GM18526 (cell line): ENCODE measurements around the gene ODAD4.

Experiments used
- POLR2A ChIP-seq: IDR thresholded peaks from 3 replicates; pipeline ENCODE4 v1.6.1; 2011; ENCODE audit not compliant: insufficient read length; ENCODE audit errors: extremely low read depth

Gene ODAD4

DNA sequence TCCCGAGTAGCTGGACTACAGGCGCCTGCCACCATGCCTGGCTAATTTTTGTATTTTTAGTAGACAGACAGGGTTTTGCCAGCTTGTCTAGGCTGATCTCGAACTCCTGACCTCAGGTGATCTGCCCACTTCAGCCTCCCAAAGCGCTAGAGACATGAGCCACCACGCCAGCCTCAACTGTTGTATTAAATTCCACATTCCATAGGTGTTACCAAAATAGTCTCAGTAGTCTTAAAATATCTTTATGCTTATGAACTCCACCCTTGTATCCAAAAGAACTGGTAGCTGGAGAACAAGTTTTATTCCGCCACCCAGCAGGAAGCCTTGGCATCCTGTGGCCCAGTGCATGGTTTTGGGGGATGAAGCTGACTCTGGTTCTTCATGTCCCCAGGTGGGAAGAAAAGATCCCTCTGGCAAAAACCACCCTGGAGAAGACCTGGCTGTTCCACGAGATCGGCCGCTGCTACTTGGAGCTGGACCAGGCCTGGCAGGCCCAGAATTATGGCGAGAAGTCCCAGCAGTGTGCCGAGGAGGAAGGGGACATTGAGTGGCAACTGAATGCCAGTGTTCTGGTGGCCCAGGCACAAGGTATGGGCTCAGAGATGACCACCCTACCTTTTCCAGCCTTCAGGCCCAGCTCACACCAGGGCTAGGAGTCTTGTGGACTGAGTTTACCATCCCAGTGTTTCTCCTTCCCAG, 18.5 kb downstream of the ODAD4 start:
- no peak for TF ChIP-seq POLR2A

DNA sequence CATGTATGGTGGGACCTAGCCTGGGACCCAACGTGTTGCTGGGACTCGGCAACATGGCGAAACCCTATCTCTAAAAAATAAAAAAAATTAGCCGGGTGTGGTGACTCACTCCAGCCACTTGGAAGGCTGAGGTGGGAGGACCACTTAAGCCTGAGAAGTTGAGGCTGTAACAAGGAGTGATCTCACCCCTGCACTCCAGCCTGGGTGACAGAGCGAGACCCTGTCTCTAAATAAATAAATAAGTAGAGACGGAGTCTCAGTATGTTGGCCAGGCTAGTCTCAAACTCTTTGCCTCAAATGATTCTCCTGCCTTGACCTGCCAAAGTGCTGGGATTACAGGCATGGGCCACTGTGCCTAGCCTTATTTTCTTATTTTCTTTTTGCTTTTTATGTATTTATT, 26.1 kb downstream of the ODAD4 start:
- TF ChIP-seq POLR2A, result no peak

DNA sequence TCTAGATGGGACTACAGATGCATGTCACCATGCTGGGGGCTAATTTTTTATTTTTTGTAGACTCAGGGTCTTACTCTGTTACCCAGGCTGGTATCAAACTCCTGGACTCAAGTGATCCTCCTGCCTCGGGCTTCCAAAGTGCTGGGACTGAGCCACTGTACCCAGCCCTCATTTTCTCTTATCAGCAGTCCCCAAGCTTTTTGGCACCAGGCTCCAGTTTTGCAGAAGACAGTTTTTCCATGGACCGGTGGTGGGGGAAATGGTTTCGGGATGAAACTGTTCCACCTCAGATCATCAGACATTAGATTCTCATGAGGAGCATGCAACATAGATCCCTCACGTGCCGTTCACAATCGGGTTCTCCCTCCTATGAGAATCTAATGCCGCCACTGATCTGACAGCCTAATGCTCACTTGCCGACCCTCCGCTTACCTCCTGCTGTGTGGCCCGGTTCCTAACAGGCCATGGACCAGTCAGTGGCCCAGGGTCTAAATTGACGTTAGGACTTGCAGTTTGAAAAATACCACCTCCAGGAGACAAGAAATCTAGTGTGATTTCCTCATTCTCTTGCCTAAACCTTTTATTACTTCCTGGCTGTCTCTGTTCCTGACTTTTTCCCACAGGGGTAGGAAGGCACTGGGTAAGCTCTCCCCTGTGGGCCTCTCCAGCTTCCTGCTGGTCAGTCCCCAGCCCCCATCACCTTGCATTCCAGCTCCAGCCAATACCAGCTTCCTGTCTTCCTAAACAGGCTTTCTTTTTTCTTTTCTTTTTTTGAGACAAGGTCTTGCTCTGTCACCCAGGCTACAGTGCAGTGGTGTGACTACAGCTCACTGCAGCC, 26.8 kb downstream of the ODAD4 start:
- no peak for TF ChIP-seq POLR2A

DNA sequence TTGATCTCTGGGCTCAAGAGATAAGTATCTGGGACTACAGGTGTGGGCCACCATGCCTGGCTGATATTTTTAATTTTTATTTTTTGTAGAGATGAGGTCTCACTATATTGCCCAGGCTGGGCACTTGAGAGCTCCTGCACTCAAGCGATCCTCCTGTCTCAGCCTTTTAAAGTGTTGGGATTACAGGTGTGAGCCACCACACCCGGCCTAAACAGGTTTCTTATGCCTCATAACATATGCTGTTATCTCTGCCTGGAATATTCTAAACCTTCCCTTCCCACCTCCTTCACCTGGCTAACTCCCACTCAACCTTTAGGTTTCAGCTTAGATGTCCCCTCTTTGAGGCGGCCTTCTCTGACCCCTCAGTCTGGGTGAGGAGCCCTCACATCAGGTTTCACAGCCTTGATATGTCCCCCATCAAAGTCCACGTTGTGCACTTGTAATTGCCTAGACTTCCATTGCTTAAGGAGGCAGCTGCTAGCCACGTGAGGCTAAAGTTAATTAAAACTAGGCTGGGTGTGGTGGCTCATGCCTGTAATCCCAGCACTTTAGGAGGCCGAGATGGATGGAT, 27.5 kb downstream of the ODAD4 start:
- TF ChIP-seq POLR2A, result no peak

DNA sequence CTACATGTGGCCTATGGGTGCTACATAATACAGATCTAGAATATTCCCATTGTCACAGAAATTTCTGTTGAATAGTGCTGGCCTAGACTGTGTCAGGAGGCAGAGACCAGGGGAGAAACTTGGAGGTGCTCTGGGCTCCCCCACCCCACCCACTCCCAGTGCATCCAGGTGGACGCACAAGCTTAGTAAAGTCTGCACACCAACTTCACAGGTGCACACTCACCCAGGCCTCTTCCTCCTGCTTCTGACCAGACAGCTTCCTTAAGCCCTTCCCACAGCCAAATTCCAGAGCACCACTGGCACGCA, 28.6 kb downstream of the ODAD4 start:
- TF ChIP-seq POLR2A, result no peak

DNA sequence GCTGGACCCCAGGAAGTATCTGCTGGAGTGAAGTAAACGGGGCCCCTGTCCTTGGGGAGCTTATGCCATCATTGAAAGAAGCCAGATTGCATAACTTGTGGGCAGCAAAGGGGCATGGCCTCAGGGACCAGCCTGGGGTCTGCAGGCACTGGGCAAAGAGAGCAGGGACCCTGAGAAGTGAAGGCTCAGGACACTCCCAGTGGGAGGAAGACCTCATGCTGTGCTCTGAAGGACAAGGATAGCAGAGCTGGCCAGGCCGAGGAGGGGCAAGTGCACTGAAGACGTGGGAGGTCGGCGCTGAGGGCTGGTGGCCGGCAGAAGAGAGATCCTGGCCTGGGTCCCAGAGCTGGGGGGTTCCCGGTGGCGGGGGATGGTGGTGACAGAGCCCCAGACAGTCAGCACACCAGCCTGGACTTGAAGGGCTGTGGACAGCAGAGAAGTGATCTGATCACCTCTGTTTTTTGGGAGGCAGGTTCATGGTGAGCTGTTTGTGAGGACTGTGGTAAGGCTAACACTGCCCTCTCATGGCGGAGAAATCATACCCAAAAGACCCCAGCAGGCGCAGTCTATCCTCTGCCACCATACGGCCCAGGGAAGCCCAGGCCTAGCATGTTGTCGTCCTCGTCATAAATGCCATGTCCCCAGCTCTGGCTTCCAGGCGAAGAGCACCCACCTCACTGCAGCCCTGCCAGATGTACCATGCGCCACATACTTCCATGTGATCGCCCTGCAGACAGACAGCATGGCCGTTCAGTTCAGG, 29.1 kb downstream of the ODAD4 start:
- no peak for TF ChIP-seq POLR2A

DNA sequence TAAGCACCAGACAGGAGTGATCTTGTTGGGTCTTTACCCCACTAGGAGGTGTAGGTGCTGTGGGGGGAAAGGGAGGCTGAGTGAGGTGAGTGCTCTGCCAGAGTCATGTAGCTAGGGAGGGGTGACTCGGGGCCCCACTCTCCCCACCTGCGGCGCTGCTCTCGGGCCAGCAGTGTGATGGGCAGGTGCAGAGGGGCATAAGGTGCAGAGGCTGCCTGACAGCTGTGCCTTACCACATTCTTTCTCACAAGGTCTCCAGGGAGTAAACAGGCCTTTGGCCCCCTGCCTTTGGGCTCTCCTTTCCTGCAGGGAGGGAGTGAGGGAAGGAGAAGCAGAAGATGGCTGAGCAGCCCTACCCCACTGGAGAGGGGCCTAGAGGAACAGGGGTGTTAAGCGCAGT, 31.7 kb downstream of the ODAD4 start:
- no peak for TF ChIP-seq POLR2A

DNA sequence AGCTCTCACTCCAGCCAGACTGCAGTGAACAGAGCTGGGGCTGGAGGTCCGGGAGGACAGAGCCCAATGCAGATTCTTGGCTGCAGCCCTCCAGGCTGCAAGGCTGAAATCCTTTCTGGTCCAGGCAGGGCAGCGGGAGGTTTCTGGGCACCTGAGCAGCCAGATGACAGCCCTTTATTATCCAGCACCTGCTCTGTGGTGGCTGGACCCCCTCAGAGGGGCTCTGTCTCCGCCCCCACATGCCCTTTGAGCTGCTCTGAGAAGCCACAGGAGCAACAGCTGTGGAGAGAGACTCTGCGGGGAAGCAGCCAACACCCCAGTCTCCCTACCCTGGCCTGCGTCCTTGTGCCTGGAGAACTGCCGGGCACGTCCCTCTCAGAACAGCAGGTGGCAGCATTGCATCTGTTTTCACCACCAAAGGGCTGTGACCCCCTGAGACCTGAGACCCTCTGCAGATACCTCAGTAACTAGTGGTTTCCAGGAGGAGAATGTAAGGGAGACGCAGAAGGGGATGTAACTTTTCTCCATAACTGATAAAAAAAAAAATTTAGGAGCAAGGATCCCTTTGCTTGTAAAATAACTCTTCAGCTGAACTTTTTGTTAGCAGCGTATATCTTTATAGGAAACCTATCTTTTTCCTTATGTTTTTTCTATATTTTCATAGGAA, 32.5 kb downstream of the ODAD4 start:
- TF ChIP-seq POLR2A, result no peak

DNA sequence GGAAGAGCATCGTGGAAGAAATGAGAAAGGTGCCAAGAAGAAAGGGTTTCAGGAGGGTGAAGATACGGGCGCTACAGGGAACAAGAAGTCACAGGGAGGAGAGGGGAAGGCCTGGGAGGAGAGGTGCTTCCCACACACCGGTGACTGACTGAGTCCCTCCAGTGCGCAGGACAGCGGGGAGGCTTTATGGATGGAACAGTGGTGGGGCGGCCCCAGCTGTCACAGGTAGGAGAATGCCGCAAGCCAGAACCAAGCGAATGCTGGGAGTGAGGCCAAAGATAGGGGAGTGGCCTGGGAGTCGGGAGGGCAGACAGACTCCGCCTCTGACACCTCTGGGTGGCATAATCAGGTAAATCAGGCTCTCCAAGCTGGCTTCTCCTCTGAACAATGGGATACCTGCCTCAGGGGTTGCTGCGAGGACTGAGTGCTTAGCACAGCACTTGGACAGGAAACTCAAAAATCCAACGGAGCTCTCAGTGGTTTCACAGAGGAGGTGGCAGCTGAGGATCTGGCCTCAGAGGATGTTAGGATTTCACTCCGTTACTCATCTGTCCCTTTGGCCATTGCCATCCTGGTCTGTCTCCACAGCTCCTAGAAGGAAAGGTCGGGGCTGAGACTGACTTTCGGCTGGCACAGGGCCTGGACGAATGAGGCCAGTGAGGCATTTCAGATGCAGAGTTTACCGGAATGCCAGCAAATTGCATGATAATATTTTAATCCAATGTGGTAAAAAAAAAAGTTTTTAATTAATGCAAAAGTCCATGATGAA, 35.5 kb downstream of the ODAD4 start:
- no peak for TF ChIP-seq POLR2A

DNA sequence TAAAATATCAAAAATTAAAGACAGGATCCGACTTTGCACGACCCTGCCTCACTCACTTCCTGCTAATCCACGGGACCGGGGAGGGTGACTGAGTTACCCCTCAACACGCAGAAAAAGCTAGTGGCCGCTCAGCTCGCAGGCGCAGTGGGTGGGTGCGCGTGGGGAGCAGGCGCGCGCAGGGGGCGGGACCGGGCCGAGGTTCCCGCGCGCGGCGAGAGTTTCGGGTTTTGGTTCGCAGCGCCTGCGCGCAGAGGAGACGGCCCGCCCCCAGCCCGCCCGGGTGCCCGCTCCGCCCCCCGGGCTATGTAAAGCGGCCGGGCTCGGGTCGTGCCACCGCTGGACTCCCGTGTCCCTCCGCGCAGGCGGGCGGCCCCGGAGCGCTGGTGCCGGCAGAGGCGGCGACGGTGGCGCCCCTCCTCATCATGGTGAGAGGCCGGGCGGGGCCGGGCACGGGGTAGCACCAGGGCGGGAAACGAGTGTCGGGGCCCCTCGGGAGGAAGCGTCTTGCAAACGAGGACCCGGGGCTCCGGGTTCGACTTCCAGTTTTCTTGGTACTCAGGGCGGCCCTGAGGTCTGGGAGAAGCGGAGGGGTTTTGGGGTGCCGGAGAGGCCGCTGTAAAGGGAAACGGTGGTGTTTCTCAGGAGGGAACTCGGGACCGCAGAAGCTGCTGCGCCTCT, 36.2 kb downstream of the ODAD4 start, which contains the start of gene CNP:
CNP (plus strand) TSS at position 333 of the 678 bp plus-strand sequence; CDS start at position 423, 90 bp downstream.
- peak; percentile 87 for TF ChIP-seq POLR2A

DNA sequence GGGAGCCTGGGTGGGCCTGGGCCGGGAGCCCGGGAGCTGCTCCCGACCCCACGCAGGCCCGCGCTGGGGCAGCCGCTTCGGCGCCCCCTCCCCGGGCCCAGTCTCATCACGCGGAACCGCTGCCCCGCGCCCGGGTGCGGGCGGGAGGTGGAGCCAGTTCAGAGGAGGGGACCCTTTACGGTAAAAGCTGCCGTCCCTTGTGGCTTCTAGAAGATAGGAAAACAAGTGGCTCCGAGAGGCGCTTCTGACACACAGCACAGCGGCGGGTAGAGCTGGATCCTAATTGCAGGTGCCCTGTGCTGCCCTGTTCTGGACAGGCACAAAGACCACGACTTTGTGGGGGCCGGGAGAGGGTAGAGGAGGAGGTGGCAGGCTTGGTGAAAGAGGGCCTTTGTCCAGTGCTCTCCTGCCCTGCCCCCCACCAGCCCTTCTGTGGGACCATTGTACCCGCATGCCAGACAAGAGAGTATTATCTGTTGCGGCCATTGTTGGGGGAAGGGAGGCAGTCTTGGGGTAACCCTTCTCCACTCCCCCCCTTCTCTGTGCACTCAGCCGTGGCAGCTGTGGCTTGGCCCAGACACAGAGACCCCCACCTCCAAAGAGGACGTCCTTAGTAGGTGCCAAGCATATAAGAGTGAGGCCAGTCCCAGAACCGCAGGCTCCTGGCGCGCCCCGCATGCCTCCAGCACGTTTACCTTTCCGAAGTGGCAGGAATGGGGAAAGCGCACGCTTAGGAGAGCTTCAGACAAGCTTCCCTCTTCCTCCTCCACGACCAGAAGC, 36.9 kb downstream of the ODAD4 start:
- TF ChIP-seq POLR2A, result no peak

DNA sequence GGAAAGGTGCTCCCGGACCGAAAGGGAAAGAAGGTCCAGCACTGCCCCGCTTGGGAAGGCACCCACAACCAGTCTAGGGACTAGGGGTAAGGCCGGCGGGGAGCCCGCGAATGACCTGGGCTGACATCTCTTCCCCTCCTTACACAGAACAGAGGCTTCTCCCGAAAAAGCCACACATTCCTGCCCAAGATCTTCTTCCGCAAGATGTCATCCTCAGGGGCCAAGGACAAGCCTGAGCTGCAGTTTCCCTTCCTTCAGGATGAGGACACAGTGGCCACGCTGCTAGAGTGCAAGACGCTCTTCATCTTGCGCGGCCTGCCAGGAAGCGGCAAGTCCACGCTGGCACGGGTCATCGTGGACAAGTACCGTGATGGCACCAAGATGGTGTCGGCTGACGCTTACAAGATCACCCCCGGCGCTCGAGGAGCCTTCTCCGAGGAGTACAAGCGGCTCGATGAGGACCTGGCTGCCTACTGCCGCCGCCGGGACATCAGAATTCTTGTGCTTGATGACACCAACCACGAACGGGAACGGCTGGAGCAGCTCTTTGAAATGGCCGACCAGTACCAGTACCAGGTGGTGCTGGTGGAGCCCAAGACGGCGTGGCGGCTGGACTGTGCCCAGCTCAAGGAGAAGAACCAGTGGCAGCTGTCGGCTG, 37.6 kb downstream of the ODAD4 start:
- TF ChIP-seq POLR2A, result no peak
